ENCODE results near the gene BMP2. TPM values are rescaled to one million over a fixed set of nuclear protein-coding genes. Genes with fewer than 3 reads are reported as not detected.

The BMP2 gene
- total RNA-seq, 1 experiment from 2014 or later: 6.6 TPM

- Histone ChIP-seq H2AK5ac (ENCODE audit: insufficient read length, low read length) (no peak overlapping the region), H3K14ac (ENCODE audit: insufficient read depth, low read length) (no peak overlapping the region), H3K18ac (ENCODE audit: insufficient read length, low read depth, low read length) (no peak overlapping the region), H3T11ph (ENCODE audit: low read length) (no peak overlapping the region), H4K5ac (ENCODE audit: insufficient read length, low read depth, low read length) (no peak overlapping the region), H3K23me2 (ENCODE audit: insufficient read length, low read depth, low read length, poor library complexity, severe bottlenecking) (no peaks in the 10 kb centered on the region), H2BK15ac (ENCODE audit: low read depth, low read length) (no peak overlapping the region), H2AFZ (ENCODE audit: low read length) (no peak overlapping the region), H3K56ac (ENCODE audit: insufficient read length, low read depth, low read length) (no peak overlapping the region), H3K79me2 (ENCODE audit: insufficient read depth, low read length) (no peaks in the 10 kb centered on the region), H4K91ac (ENCODE audit: insufficient read length, low read depth, low read length) (no peak overlapping the region), H3K4ac (ENCODE audit: low read depth, low read length) (no peak overlapping the region), H3K9ac (ENCODE audit: extremely low read depth, insufficient read length, low read length) (no peak overlapping the region), H3K9me3 (ENCODE audit: control insufficient read depth, low read depth, low read length) (no peaks in the 10 kb centered on the region), H3K27me3 (ENCODE audit: insufficient read depth, low read length) (no peaks in the 10 kb centered on the region), H2BK5ac (ENCODE audit: insufficient read length, low read length) (no peak overlapping the region), H3K4me2 (ENCODE audit: insufficient read depth, insufficient read length, low read length) (no peak overlapping the region), H3K27ac (ENCODE audit: insufficient read length, low read depth, low read length) (no peak overlapping the region), H2BK12ac (ENCODE audit: insufficient read length, low read depth, low read length) (no peak overlapping the region), H4K8ac (replicated peaks; ENCODE audit: insufficient read length, low read depth, low read length) (no peak overlapping the region), H3K23ac (ENCODE audit: insufficient read length, low read depth, low read length) (no peak overlapping the region), H4K20me1 (ENCODE audit: control insufficient read depth, insufficient read depth, insufficient read length) (no peaks in the 10 kb centered on the region), H2BK20ac (ENCODE audit: low read depth, low read length, poor library complexity, severe bottlenecking) (no peak overlapping the region), H3K4me1 (ENCODE audit: insufficient read depth, low read length) (peaks cover 7% of the 10 kb centered on the region), H2BK120ac (ENCODE audit: low read depth, low read length, poor library complexity, severe bottlenecking) (no peak overlapping the region), H3K79me1 (ENCODE audit: insufficient read depth, low read depth, low read length, poor library complexity, severe bottlenecking) (no peaks in the 10 kb centered on the region)
- Mint-ChIP-seq H3K27ac (no peak overlapping the region), H3K36me3 (ENCODE audit: insufficient read depth in 1 of 3, low read depth in 3 of 3) (peaks cover 0 to 2% (median 2%) of the 10 kb centered on the region in 3 experiments; a peak in 2 of 7 replicates), H3K4me1 (peaks cover 45 to 48% of the 10 kb centered on the region in 2 experiments), H3K9me3 (peaks cover 2 to 7% of the 10 kb centered on the region in 2 experiments), H3K27me3 (ENCODE audit: low read depth) (peaks cover 2% of the 10 kb centered on the region; the same call in 1 of the 2 replicates), H3K4me3 (no peak overlapping the region)
- TF ChIP-seq CTCF (conservative IDR thresholded peaks at IDR 0.05): no peak
- no peak for DNase-seq
- WGBS (ENCODE audit: extremely low coverage, insufficient read length, low lambda C conversion rate): no CpG with 5 or more reads among the region's 6 CpGs
These were observed 44.0 kb downstream of the BMP2 start for GRCh38 chr20:6811262-6812035.
